ENCODE data around the gene NFATC1.

NFATC1 gene

DNA sequence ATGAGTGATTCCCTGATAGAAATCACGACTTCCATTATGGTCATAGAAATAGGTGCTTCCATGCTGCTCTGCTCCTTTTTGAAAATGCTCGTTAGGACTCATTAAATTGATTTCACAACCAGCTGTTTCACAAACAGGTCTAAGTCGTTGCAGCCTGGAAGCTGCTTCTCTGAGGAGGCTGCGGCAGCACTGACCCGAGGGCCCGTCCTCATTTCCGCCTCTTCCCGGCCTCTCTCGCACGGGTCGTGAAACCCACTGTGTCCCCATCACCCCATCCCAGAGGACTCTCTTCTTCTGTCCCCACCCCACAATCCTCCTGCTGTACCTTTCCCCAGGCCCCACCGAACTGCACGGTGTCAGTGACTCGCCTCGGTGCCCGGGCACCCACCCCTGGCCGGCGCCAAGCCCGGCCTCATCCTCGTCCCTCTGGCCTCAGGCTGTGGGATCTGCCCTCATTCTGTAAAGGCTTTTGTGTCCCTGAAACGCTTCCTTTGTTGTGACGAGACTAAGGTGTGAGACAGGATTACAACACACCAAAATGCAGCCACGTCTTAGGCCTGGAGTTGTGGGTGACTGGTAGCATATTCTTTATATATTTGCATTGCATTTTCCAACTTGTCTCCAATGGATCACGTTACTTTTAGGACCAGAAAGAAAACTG lies 171.2 kb downstream of the NFATC1 start:
- Histone ChIP-seq H3K27ac (ENCODE audit: low read depth, low read length) (no peak overlapping the region), H3K79me2 (ENCODE audit: control insufficient read depth, insufficient read depth, low read length, unreplicated experiment) (no peaks in the 10 kb centered on the region), H3K4me3 (ENCODE audit: low read depth, low read length) (peak overlapping the region; percentile 29; the same call in 1 of the 2 replicates), H3K4me1 (ENCODE audit: control insufficient read depth, insufficient read depth, low read length, unreplicated experiment) (peaks cover 19% of the 10 kb centered on the region), H3K36me3 (ENCODE audit: insufficient read depth, low read length) (no peaks in the 10 kb centered on the region), H3K27me3 (ENCODE audit: insufficient read depth, low read length) (no peaks in the 10 kb centered on the region), H2AFZ (ENCODE audit: low read length, unreplicated experiment) (no peak overlapping the region)

- peak overlapping the region; percentile 60 for H3K27ac ChIP-seq (ENCODE audit: low read depth, low read length)
- H3K79me2 ChIP-seq (ENCODE audit: control insufficient read depth, insufficient read depth, low read length, unreplicated experiment), result no peaks in the 10 kb centered on the region
- H3K4me3 ChIP-seq (ENCODE audit: low read depth, low read length), result peak overlapping the region; percentile 29; the same call in 1 of the 2 replicates
- no peaks in the 10 kb centered on the region for H3K27me3 ChIP-seq (ENCODE audit: insufficient read depth, low read length)
- H2AFZ ChIP-seq (ENCODE audit: low read length, unreplicated experiment), result peak overlapping the region; percentile 57
- peaks cover 19% of the 10 kb centered on the region for H3K4me1 ChIP-seq (ENCODE audit: control insufficient read depth, insufficient read depth, low read length, unreplicated experiment)
- H3K36me3 ChIP-seq (ENCODE audit: insufficient read depth, low read length), result no peaks in the 10 kb centered on the region
Observed at GRCh38 chr18:79567481-79568147, 171.9 kb downstream of the NFATC1 start.

- Histone ChIP-seq H3K27me3 (ENCODE audit: insufficient read depth, low read length) (no peaks in the 10 kb centered on the region), H3K36me3 (ENCODE audit: insufficient read depth, low read length) (no peaks in the 10 kb centered on the region), H2AFZ (ENCODE audit: low read length, unreplicated experiment) (no peak overlapping the region), H3K79me2 (ENCODE audit: control insufficient read depth, insufficient read depth, low read length, unreplicated experiment) (no peaks in the 10 kb centered on the region), H3K27ac (ENCODE audit: low read depth, low read length) (no peak overlapping the region), H3K4me3 (ENCODE audit: low read depth, low read length) (no peak overlapping the region), H3K4me1 (ENCODE audit: control insufficient read depth, insufficient read depth, low read length, unreplicated experiment) (peaks cover 19% of the 10 kb centered on the region)
Observed at GRCh38 chr18:79568543-79569205, 172.9 kb downstream of the NFATC1 start.

DNA sequence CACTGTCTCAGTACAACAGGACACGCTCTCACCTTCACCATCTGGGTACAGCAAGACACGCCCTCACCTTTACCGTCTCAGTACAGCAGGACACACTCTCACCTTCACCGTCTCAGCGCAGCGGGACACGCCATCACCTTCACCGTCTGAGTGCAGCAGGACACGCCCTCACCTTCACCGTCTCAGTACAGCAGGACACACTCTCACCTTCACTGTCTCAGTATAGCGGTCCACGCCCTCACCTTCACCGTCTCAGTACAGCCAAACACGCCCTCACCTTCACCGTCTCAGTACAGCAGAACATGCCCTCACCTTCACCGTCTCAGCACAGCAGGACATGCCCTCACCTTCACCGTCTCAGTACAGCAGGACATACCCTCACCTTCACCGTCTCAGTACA lies 174.0 kb downstream of the NFATC1 start:
- no peak overlapping the region for H3K4me3 ChIP-seq (ENCODE audit: low read depth, low read length)
- H2AFZ ChIP-seq (ENCODE audit: low read length, unreplicated experiment), result no peak overlapping the region
- H3K27ac ChIP-seq (ENCODE audit: low read depth, low read length), result no peak overlapping the region
- H3K36me3 ChIP-seq (ENCODE audit: insufficient read depth, low read length), result no peaks in the 10 kb centered on the region
- H3K4me1 ChIP-seq (ENCODE audit: control insufficient read depth, insufficient read depth, low read length, unreplicated experiment), result peaks cover 19% of the 10 kb centered on the region
- H3K79me2 ChIP-seq (ENCODE audit: control insufficient read depth, insufficient read depth, low read length, unreplicated experiment), result no peaks in the 10 kb centered on the region
- H3K27me3 ChIP-seq (ENCODE audit: insufficient read depth, low read length), result no peaks in the 10 kb centered on the region

DNA sequence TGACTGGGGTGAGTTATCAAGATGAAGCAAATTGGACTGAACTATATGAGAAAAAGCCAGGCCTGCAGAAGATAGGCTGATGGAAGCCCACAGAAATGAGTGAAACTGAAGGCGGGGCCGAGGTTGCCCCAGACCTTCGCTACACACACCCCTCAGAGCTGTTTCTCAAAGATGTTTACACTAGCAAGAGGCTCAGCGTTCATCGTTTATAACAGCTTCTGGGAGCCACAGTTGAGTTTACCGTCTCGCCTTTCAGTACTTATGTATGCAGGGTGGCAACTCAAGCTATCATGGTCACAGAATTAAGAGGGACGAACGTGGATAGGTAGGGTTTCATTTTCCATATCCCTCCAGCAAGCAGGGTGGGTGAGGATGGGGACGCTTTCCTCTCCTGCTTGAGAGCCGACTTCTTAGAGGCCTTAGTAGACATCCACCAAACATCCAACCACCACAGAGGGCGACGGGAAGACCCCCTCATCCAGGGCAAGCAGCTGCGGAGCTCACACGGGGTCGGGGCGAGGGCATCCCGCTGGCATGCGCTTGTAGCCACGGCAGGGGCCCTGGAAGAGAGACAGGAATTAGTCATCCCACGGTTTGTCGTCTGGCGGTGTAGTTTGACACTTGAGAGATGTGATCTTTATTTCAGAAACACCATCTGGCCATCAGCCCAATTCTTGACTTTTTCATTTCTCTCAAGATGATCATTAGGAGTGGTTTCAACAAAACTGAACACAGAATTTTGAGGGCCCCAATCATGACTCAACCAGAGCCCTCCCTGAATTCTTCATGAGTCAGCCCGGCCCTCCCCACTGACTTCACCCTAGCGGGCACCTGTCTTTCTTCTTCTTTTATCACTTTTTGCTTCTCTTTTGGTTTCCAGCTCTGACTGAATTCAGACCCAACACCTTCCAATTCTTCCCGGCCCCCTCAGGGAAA lies 174.8 kb downstream of the NFATC1 start:
- Histone ChIP-seq H3K27ac (ENCODE audit: low read depth, low read length) (no peak overlapping the region), H3K4me1 (ENCODE audit: control insufficient read depth, insufficient read depth, low read length, unreplicated experiment) (peaks cover 19% of the 10 kb centered on the region), H3K27me3 (ENCODE audit: insufficient read depth, low read length) (no peaks in the 10 kb centered on the region), H3K4me3 (ENCODE audit: low read depth, low read length) (no peak overlapping the region), H3K79me2 (ENCODE audit: control insufficient read depth, insufficient read depth, low read length, unreplicated experiment) (no peaks in the 10 kb centered on the region), H3K36me3 (ENCODE audit: insufficient read depth, low read length) (no peaks in the 10 kb centered on the region), H2AFZ (ENCODE audit: low read length, unreplicated experiment) (no peak overlapping the region)

- Histone ChIP-seq H3K4me3 (ENCODE audit: low read depth, low read length) (no peak overlapping the region), H2AFZ (ENCODE audit: low read length, unreplicated experiment) (no peak overlapping the region), H3K36me3 (ENCODE audit: insufficient read depth, low read length) (no peaks in the 10 kb centered on the region), H3K27me3 (ENCODE audit: insufficient read depth, low read length) (no peaks in the 10 kb centered on the region), H3K79me2 (ENCODE audit: control insufficient read depth, insufficient read depth, low read length, unreplicated experiment) (no peaks in the 10 kb centered on the region), H3K27ac (ENCODE audit: low read depth, low read length) (no peak overlapping the region), H3K4me1 (ENCODE audit: control insufficient read depth, insufficient read depth, low read length, unreplicated experiment) (peaks cover 19% of the 10 kb centered on the region)
Observed at GRCh38 chr18:79571211-79572092, 175.7 kb downstream of the NFATC1 start.

- H3K27ac ChIP-seq (ENCODE audit: low read depth, low read length), result no peak overlapping the region
- no peaks in the 10 kb centered on the region for H3K27me3 ChIP-seq (ENCODE audit: insufficient read depth, low read length)
- H3K4me1 ChIP-seq (ENCODE audit: control insufficient read depth, insufficient read depth, low read length, unreplicated experiment), result peaks cover 18% of the 10 kb centered on the region
- H3K36me3 ChIP-seq (ENCODE audit: insufficient read depth, low read length), result no peaks in the 10 kb centered on the region
- H2AFZ ChIP-seq (ENCODE audit: low read length, unreplicated experiment), result no peak overlapping the region
- H3K4me3 ChIP-seq (ENCODE audit: low read depth, low read length), result no peak overlapping the region
- no peaks in the 10 kb centered on the region for H3K79me2 ChIP-seq (ENCODE audit: control insufficient read depth, insufficient read depth, low read length, unreplicated experiment)
Observed at GRCh38 chr18:79572093-79572780, 176.5 kb downstream of the NFATC1 start.

DNA sequence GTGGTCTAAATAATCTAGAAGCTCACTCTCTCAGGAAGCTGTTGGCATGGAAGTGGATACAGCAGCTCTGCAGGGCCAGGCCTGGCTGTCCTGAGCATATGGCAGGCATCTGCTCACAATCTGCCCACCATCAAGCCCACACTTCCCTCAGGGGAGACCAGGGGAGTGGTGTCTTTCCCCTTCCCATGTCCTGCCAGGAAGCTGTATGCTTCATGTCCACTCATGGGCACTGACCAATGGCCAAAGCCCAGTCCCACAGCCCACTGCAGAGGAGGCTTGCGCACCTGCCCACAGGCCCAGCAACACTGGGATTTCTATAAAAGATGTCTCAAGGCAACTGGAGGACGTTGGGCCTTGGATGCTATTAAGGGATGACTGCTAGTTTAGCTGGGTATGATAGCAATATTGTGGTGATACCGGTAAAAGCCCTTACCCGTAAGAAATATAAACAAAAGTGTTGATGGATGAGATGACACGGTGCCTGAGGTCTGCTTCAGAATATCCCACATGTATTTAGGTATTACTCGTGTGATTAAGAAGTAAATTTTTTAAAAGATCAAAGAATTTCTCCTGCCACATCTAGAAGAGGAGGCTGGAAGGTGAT lies 177.2 kb downstream of the NFATC1 start:
- H3K4me3 ChIP-seq (ENCODE audit: low read depth, low read length), result no peak overlapping the region
- no peaks in the 10 kb centered on the region for H3K36me3 ChIP-seq (ENCODE audit: insufficient read depth, low read length)
- no peaks in the 10 kb centered on the region for H3K27me3 ChIP-seq (ENCODE audit: insufficient read depth, low read length)
- H2AFZ ChIP-seq (ENCODE audit: low read length, unreplicated experiment), result no peak overlapping the region
- H3K27ac ChIP-seq (ENCODE audit: low read depth, low read length), result no peak overlapping the region
- peaks cover 11% of the 10 kb centered on the region for H3K4me1 ChIP-seq (ENCODE audit: control insufficient read depth, insufficient read depth, low read length, unreplicated experiment)
- H3K79me2 ChIP-seq (ENCODE audit: control insufficient read depth, insufficient read depth, low read length, unreplicated experiment), result no peaks in the 10 kb centered on the region

GRCh38 chr18:79573921-79574491 lies 178.3 kb downstream of the NFATC1 start:
- Histone ChIP-seq H2AFZ (ENCODE audit: low read length, unreplicated experiment) (no peak overlapping the region), H3K36me3 (ENCODE audit: insufficient read depth, low read length) (no peaks in the 10 kb centered on the region), H3K27me3 (ENCODE audit: insufficient read depth, low read length) (no peaks in the 10 kb centered on the region), H3K4me3 (ENCODE audit: low read depth, low read length) (no peak overlapping the region), H3K27ac (ENCODE audit: low read depth, low read length) (no peak overlapping the region), H3K79me2 (ENCODE audit: control insufficient read depth, insufficient read depth, low read length, unreplicated experiment) (no peaks in the 10 kb centered on the region), H3K4me1 (ENCODE audit: control insufficient read depth, insufficient read depth, low read length, unreplicated experiment) (peaks cover 4% of the 10 kb centered on the region)

All from ACC112 (cell line).